GM12874 (cell line): ENCODE results near the gene PIK3R5.

ENCODE experiments used
- TF ChIP-seq, protein P1 (sequence below): IDR thresholded peaks from 2 replicates; pipeline ENCODE4 v1.5.1; 2011; ENCODE audit warnings: low read depth, mild to moderate bottlenecking, control low read depth, low read length, moderate library complexity; ENCODE audit not compliant: insufficient read depth

The PIK3R5 gene

DNA sequence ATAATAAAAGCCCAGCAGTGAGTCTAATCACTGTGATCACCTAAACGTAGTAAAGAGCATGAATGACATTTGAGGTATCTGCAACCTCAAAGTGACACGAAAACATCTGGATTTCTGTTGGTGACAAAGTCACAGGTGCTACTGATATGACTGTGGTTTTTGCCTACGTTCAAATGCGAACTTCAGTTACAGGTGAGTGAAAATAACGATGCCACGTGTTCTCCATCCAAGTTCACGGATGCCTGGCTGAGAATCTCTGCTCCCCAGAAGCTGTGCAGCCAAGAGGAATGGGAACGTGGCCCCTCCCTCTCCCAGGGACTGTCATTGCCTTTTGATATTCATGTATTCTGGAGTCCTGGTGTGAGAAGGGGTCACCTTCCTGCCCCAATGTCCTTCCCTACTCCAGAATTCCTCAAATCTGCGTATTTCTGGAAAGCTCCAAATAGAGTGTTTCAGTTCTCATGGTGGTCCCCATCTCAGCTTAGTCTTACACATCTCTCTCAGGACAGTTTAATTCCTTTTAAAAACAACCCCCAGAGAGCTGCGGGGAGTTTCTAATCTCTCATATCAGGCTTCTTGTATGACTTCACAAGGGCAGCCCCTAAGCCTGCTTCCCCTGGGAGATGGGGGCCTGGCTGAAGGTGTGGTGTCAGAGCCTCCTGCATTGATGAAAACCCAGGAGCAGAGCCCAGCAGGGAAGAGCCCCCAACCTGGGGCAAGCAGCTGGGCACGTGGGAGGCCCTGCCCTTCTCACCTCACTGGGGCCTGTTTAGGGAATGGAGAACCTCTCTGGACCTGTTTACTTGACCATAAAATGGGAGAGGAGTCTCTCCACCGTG lies 25.8 kb downstream of the PIK3R5 start:
- TF ChIP-seq, protein P1, sequence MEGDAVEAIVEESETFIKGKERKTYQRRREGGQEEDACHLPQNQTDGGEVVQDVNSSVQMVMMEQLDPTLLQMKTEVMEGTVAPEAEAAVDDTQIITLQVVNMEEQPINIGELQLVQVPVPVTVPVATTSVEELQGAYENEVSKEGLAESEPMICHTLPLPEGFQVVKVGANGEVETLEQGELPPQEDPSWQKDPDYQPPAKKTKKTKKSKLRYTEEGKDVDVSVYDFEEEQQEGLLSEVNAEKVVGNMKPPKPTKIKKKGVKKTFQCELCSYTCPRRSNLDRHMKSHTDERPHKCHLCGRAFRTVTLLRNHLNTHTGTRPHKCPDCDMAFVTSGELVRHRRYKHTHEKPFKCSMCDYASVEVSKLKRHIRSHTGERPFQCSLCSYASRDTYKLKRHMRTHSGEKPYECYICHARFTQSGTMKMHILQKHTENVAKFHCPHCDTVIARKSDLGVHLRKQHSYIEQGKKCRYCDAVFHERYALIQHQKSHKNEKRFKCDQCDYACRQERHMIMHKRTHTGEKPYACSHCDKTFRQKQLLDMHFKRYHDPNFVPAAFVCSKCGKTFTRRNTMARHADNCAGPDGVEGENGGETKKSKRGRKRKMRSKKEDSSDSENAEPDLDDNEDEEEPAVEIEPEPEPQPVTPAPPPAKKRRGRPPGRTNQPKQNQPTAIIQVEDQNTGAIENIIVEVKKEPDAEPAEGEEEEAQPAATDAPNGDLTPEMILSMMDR, result no peak

DNA sequence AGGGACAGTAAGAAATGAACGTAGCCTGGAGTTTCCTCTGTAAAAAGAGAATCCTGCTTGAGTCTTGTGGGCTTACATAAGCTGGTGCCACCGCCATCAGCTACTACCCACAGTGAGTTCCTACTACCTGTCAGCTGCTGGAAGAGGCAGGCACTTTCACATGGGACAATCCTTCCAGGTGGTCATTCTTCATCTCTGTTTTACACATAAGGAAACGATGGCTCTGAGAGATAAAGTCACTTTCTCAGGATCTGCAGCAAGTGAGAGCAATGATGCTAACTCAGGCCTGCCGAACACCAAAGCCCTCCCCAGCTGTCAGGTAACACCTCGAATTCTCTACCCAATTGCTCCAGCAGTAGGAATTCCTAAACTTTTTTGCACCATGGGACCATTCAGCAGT lies 26.6 kb downstream of the PIK3R5 start:
- TF ChIP-seq, protein P1, result no peak

DNA sequence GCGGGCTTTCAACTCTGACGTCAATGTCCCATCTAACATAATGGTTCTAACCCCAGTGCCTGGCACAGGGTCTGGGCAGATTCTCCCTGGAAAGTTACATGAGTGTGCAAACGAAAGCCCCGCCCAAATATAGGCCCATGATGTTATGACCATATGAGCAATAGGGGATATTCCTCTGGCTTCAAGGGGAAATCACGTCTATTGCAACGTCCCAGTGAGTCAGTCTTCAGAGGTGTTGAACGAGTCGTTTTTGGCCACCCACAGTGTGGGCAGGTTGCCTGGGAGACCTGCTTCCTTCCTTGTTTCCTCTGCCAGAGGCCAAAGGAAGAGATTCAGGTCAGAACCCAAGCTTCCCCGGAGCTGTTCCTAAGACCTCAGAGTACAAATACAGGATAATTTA lies 30.3 kb downstream of the PIK3R5 start:
- TF ChIP-seq, protein P1, result no peak

DNA sequence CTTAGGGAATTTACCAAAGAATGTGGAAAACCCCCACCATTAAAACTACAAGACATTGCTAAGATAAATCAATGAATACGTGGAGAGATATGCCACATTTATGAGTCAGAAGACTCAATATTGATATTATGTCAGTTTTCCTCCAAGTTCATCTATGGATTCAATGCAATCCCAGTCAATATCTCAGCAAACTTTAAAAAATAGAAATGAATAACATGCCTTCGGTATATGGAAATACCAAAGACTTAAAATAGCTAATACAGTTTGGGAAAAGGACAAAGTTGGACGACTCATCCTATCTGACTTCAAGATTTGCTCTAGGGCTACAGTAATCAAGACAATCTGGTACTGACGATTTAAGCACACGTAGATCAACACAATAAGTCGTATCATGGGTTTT lies 31.2 kb downstream of the PIK3R5 start:
- TF ChIP-seq, protein P1, result no peak

DNA sequence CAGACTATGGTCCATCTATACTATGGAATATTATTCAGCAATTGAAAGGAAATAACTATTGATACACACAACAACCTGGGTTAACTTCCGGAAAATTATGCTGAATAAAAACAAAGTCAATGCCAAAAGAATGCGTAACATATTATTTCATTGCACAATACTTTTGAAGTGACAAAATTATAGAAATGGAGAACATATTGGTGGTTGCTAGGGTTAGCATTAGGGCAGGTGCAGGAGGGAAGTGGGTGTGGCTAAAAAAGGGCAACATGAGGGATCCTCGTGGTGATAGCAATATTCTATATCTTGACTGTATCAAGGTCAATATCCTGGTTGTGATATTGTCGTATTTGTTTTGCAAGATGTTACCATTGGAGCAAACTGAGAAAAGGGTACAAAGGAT lies 34.9 kb downstream of the PIK3R5 start:
- TF ChIP-seq, protein P1, result no peak

DNA sequence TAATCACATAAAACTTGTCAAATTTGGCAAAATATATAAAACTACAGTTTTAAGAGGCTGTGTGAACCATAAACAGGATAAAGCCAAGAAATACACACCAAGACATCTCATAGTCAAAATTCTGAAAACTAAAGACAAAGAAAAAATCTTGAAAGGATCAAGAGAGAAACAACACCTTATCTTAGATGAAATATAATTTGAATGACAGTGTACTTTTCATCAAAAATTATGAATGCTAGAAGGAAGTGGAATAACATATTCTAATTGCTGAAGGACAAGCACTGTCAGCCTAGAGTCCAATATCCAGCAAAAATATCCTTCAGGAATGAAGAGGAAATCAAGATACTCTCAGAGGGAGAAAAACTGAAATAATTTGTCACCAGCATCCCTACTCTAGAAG lies 37.2 kb downstream of the PIK3R5 start:
- TF ChIP-seq, protein P1, result no peak

DNA sequence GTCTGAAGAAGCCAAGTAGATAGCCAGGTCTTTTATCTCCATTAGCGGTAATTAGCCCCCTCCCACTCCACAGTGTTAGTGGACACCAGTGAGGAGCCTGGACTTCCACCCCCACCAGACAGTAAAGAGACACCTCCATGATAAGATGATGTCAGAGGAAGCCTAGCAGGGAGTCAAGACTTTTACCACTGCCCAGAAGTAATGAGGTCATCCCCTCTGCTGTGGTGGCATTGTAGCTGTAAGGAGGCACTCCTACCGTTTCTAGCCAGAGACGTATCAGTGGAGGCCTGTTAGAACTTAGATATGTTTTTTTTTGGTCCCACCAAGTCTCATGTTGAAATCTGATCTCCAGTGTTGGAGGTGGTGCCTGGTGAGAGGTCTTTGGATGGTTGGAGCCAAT lies 38.1 kb downstream of the PIK3R5 start:
- TF ChIP-seq, protein P1, result no peak

DNA sequence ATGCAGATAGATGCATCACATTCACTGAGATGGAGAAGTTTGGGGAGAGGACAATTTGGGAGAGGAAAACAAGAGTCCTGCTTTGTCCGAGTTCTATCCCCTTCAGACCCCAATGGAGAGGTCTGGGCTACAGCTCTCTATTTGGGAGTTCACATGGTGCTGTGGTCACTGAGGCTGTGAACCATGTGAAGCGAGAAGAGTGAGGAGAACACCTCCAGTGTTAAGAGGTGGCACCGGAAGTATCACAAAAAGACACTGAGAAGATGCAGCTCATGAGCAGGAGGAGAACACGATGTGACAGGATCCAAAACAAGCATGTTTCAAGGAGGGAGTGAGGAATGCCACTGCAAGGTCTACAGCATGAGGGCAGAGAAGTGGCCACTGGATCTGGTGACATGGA lies 39.7 kb downstream of the PIK3R5 start:
- TF ChIP-seq, protein P1, result no peak
